Stimulated activated CD4-positive, alpha-beta T cell treated with anti-CD3 and anti-CD28 coated beads, Interleukin-15, amount 100 ng/mL, for 48 hours (primary cell): ENCODE measurements around the gene G3BP1.
"Not testable (repeated sequence)": the region's sequence is repeated elsewhere in the genome, so short reads cannot be mapped to it uniquely, and the experiment has no call there.

Experiments
- DNase-seq, 2 donors: peaks; one replicate each; pipeline ENCODE4 v3.0.0-alpha.2; 2020; ENCODE audit warnings: low read depth in 2 of 2

The G3BP1 gene

GRCh38 chr5:151771259-151772028 is at the start of gene G3BP1:
Gene G3BP1 (plus strand): TSS chr5:151771954. CDS start chr5:151786621, 14,667 bp downstream.
- peak; percentile 99 for DNase-seq

GRCh38 chr5:151722546-151722945 is 49.2 kb upstream of the G3BP1 start:
- no peak for DNase-seq

- no peak for DNase-seq
Measured at GRCh38 chr5:151724360-151724759, 47.4 kb upstream of the G3BP1 start.

- DNase-seq: not testable (repeated sequence)
Measured at GRCh38 chr5:151729597-151729996, 42.2 kb upstream of the G3BP1 start.

GRCh38 chr5:151730381-151730780 is 41.4 kb upstream of the G3BP1 start:
- no peak for DNase-seq

GRCh38 chr5:151733358-151734063 is 38.2 kb upstream of the G3BP1 start:
- DNase-seq: no peak

- DNase-seq: no peak
Measured at GRCh38 chr5:151734064-151734408, 37.7 kb upstream of the G3BP1 start.

- no peak for DNase-seq
Measured at GRCh38 chr5:151735646-151736045, 36.1 kb upstream of the G3BP1 start.

GRCh38 chr5:151737431-151737830 is 34.3 kb upstream of the G3BP1 start:
- DNase-seq: no peak

GRCh38 chr5:151738125-151738848 is 33.5 kb upstream of the G3BP1 start:
- no peak for DNase-seq

GRCh38 chr5:151739395-151739794 is 32.4 kb upstream of the G3BP1 start:
- DNase-seq: no peak

GRCh38 chr5:151739939-151740335 is 31.8 kb upstream of the G3BP1 start:
- no peak for DNase-seq

GRCh38 chr5:151740336-151740942 is 31.3 kb upstream of the G3BP1 start:
- peak in 1 of 2 donors; percentile 35 for DNase-seq

GRCh38 chr5:151740958-151741373 is 30.8 kb upstream of the G3BP1 start:
- no peak for DNase-seq

GRCh38 chr5:151741678-151742423 is 29.9 kb upstream of the G3BP1 start:
- DNase-seq: no peak

GRCh38 chr5:151742870-151743294 is 28.9 kb upstream of the G3BP1 start:
- no peak for DNase-seq

GRCh38 chr5:151743530-151743929 is 28.2 kb upstream of the G3BP1 start:
- DNase-seq: no peak

- no peak for DNase-seq
Measured at GRCh38 chr5:151745071-151745705, 26.6 kb upstream of the G3BP1 start.

GRCh38 chr5:151750121-151750520 is 21.6 kb upstream of the G3BP1 start:
- no peak for DNase-seq

- DNase-seq: no peak
Measured at GRCh38 chr5:151751091-151751490, 20.7 kb upstream of the G3BP1 start.

GRCh38 chr5:151751593-151751992 is 20.2 kb upstream of the G3BP1 start:
- no peak for DNase-seq
